Stimulated activated CD8-positive, alpha-beta memory T cell treated with anti-CD3 and anti-CD28 coated beads, Interleukin-7, amount 100 ng/mL, for 4 hours (primary cell): ENCODE measurements around the gene OPRL1.

Experiments used
- DNase-seq, 2 donors: peaks; one replicate each; pipeline ENCODE4 v3.0.0-alpha.2; 2020; ENCODE audit warnings: low read depth in 2 of 2

OPRL1 gene

GRCh38 chr20:64072498-64073063, 7.3 kb upstream of the OPRL1 start:
- DNase-seq = no peak

GRCh38 chr20:64073476-64074183, 6.3 kb upstream of the OPRL1 start:
- no peak for DNase-seq

- DNase-seq = no peak
Measured at GRCh38 chr20:64074184-64074789, 5.6 kb upstream of the OPRL1 start.

- no peak for DNase-seq
Measured at GRCh38 chr20:64074963-64075362, 4.9 kb upstream of the OPRL1 start.

- no peak for DNase-seq
Measured at GRCh38 chr20:64075556-64075955, 4.3 kb upstream of the OPRL1 start.

GRCh38 chr20:64076061-64076997, 3.6 kb upstream of the OPRL1 start:
- no peak for DNase-seq

GRCh38 chr20:64077094-64077493, 2.8 kb upstream of the OPRL1 start:
- DNase-seq = no peak

- DNase-seq = no peak
Measured at GRCh38 chr20:64077541-64077875, 2.4 kb upstream of the OPRL1 start.

- DNase-seq = peak; percentile 28 to 46
Measured at GRCh38 chr20:64077876-64078551, 1.9 kb upstream of the OPRL1 start.

- no peak for DNase-seq
Measured at GRCh38 chr20:64078934-64079272, 979 bp upstream of the OPRL1 start.

- DNase-seq = peak; percentile 41 to 68
Measured at GRCh38 chr20:64079273-64080012, 439 bp upstream of the OPRL1 start, which contains the start of gene RGS19. RGS19 (minus strand) TSS chr20:64079518; CDS start chr20:64076886, 2,632 bp downstream.

- DNase-seq = no peak
Measured at GRCh38 chr20:64080813-64081623, 1.1 kb downstream of the OPRL1 start.

GRCh38 chr20:64081624-64081964, 1.7 kb downstream of the OPRL1 start:
- no peak for DNase-seq

GRCh38 chr20:64082126-64082731, 2.3 kb downstream of the OPRL1 start:
- DNase-seq = no peak

GRCh38 chr20:64082820-64083377, 3.0 kb downstream of the OPRL1 start:
- no peak for DNase-seq

- DNase-seq = peak in 1 of 2 donors; percentile 62
Measured at GRCh38 chr20:64083378-64083803, 3.5 kb downstream of the OPRL1 start.

GRCh38 chr20:64083804-64084684, 4.2 kb downstream of the OPRL1 start, which contains the start of gene LKAAEAR1:
LKAAEAR1 (minus strand) TSS chr20:64084398; CDS start chr20:64084219, 179 bp downstream.
- no peak for DNase-seq

- DNase-seq = no peak
Measured at GRCh38 chr20:64084685-64085152, 4.8 kb downstream of the OPRL1 start.
